Activated effector memory CD4-positive, alpha-beta T cell treated with Interleukin-2 at 50 U/mL for 16 hours (primary cell): ENCODE measurements around the gene CDCP2.
"Not testable (repeated sequence)": the region's sequence is repeated elsewhere in the genome, so short reads cannot be mapped to it uniquely, and the experiment has no call there.

Experiments
- DNase-seq: peaks from one replicate; pipeline ENCODE4 v3.0.0-alpha.2; 2020

Gene CDCP2

DNA sequence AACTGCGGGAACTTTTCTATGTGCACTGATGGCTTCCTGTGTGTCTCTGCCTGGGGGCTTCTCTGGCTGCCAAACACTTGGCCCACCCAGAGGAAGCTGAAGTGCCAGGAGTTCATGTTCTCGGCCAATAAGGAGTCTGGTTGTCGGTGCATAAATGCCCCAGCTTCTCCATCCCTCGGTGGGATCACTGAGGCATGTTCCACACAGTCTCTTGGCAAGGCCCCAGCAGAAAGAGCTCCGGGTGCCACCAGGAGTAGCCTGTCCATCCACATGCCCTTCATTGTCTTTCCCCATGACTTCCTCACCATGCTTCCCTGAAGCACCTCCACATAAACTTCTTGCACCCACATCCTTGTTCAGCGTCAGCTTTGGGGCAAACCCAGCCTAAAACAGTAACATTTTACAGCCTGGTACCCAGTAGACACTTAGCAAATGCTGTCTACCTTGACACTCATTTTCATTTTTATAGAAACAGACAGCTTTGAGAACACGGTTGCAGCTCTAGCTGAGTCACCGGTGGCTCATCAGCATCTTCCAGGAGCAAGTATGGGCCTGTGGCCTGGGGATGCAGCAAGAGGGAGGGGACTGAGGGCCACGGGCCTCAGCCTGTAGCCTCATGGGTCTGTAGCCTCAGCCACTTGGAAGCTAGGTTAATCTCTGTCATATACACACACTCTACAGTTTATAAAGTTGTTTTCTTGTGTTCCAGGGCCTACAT is 14.8 kb upstream of the CDCP2 start:
- no peak for DNase-seq

DNA sequence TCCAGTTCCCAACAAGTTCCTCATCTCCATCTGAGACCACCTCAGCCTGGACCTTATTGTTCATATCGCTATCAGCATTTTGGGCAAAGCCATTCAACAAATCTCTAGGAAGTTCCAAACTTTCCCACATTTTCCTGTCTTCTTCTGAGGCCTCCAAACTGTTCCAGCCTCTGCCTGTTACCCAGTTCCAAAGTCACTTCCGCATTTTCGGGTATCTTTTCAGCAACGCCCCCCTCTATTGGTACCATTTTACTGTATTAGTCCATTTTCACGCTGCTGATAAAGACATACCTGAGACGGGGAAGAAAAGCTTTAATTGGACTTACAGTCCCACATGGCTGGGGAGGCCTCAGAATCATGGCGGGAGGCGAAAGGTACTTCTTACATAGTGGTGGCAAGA is 13.6 kb upstream of the CDCP2 start:
- not testable (repeated sequence) for DNase-seq

GRCh38 chr1:54165146-54165545 is 12.3 kb upstream of the CDCP2 start:
- no peak for DNase-seq

- DNase-seq = no peak
Observed at GRCh38 chr1:54163573-54163972, 10.8 kb upstream of the CDCP2 start.

- DNase-seq = no peak
Observed at GRCh38 chr1:54163051-54163450, 10.3 kb upstream of the CDCP2 start.

DNA sequence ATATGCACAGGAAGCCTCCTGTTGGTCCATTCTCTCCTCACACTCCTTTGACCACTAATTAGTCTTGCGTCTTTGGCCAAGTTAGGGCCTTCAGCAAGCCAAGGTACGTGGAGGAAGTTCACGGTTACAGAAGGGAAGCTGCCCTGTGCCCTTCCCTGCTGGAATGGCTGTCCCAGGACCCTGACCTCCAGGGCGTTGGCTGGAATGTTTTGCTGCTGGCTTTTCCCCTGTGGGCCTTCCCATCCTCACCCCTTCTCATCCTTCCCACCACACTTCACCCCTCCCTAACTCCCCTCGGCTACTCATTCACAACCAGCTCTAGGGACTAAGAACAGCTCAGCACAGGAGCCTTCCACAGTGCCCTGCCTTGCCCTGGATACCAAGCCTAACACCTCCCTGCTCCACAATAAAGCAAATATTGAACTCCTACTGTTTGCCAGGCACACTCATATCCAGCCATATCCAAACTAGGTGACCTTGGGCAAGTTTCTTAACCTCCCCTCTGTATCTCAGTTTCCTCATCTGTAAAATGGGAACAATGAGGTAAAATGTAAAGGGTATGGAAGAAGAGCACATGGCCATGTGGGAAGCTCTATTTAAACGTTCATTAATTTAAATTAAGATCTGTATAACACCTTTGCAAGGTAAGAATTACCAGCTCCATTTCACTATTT is 8.8 kb upstream of the CDCP2 start:
- no peak for DNase-seq

- no peak for DNase-seq
Observed at GRCh38 chr1:54160351-54160750, 7.6 kb upstream of the CDCP2 start.

GRCh38 chr1:54159733-54160316 is 7.0 kb upstream of the CDCP2 start:
- DNase-seq = no peak

GRCh38 chr1:54158071-54158470 is 5.3 kb upstream of the CDCP2 start:
- DNase-seq = no peak

GRCh38 chr1:54157401-54157800 is 4.6 kb upstream of the CDCP2 start:
- DNase-seq = no peak

DNA sequence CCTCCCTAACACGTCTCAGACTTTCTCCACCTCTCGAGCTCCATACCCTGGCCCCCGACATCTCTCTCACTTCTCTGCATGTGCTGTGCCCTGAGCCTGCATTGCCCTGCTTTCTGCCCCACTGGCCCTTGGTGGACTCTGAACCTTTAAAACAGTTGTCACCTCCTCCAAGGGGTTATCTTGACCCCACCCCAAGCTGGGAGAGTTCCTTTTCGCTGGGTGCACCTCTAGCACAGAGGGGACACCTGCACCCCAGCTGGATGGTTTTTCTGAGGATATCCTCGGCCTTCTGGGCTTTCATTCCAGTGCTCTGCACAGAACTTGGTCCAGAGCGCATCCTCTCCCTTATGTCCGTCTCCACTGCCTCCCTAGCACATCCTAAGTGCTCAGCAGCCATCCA is 4.2 kb upstream of the CDCP2 start:
- no peak for DNase-seq

DNA sequence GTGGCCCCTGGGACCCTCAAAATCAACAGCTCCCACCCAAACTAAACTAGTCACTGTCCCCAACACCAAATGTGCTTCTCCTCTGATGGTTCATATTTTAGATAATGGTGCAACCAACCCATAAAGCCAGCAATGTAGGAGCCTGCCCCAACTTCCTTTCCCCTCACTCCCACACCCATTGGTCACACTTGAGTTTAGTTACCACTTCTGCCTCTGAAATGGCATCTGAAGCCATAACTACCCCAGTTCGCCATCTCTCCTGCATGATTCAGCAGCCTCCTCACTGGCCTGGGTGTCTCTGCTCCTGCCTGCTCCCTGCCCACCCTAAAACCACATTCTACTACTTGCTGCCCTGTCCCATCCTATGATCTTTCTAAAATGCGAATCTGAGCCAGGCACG is 3.4 kb upstream of the CDCP2 start:
- no peak for DNase-seq

DNA sequence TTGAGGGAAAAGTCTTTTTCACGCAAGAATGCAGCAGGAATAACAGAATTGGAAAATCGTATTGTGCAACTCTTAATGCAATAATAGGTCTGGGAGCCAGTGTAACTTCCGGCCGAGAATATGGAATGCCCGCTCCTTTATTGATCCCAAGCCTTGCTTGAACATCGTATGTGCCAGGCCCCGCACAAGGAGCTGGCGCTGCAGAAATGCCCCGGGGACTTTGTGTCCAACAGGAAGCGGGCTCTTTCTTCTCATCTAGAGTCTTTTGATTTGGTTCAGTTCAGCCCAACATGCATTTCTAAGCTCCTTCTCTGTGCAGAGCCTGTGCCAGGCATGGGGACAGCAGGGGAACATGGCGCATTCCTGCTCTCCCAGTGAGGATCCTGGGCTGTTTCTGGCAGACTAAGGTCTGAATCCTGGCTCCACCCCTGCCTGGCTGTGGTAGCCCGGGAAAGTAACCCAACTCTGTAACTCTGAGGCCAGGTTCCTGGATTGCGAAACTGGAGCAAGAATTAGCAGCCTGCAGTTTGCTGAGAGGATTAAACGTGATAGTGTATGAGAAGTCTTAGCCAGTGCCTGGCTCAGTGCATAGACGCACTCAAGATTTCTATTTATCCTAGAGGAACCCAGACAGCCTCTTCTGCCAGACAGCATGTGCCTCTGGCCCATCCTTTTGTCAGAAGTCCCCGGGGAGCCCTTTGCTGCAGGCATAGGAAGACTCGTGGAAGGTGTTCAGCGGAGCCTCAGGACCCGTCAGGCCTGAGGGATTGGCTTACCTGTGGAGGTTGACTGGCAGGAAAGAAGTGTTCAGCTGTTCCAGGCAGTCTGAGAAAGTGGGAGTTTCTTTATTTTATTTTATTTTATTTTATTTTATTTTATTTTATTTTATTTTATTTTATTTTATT is 987 bp upstream of the CDCP2 start:
- no peak for DNase-seq

GRCh38 chr1:54151013-54151412 is 1.8 kb downstream of the CDCP2 start:
- no peak for DNase-seq

DNA sequence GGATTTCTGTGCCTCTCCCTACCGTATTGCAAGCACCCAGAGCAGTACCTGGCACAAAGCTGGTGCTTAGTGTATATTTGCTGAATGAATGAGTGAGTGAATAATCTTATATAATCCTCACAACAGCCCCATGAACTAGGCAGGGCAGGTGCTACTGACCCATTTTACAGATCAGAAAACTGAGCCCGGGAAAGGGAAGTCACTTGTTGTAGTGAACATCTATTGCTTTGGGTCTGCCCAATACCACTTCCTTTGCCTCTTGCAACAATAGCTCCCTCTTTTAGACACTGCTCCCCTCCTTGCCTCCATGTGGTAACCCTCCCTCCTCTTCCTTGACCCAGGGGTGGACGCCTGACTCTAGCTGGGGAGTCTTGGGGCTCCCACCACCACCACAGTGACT is 3.1 kb downstream of the CDCP2 start:
- no peak for DNase-seq

DNA sequence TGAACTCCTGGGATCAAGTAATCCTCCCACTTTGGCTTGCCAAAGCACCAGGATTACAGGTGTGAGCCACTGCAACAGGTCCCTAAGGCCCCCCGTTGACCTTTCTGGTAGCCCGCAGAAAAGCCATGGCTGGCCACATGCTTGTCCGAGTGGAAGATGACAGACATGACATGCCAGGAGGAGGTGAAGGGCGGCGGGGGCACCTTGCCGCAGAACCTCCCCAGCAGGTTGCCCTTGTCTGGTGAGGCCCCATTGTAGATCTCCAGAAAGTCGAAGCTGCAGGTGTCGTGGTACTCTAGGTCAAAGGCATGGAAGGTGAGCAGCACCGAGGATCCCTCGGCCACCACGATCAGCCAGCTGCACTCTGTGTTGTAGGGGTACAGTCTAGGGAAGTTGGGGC is 8.4 kb downstream of the CDCP2 start:
- DNase-seq = no peak

DNA sequence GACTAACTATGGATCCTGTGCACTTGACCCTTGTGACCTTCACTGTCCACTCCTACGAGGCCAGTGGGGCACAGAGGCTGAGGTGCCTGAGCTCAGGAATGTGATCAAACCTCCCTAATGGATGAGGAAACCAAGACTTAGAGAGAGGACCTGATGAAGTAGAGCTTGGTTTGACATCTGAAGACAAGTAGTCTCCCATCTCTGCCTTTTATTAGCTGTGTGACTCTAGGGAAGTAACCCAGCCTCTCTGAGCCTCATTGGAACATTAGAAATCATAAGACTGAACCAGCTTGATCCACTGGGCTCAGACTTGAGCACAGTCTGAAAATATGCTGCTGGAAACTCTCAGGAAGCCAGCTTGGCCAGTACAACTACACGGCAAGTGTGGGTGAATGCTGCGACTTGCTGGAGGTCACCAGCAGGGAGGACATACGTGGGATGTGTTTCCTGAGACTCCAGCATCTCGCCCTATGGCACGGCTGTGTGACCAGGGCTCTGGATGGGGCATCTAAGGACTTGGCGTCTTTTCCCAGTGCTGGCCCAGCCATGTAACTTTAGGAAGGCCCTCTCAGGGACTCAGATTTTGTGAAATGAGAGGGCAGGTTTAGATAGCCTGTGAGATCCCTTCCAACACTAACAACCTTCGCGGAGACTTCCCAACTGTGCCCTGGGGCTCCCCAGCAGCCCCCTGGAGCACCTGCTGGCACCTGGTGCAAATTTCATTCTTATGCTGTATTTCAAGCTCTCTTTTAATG is 10.5 kb downstream of the CDCP2 start:
- no peak for DNase-seq

DNA sequence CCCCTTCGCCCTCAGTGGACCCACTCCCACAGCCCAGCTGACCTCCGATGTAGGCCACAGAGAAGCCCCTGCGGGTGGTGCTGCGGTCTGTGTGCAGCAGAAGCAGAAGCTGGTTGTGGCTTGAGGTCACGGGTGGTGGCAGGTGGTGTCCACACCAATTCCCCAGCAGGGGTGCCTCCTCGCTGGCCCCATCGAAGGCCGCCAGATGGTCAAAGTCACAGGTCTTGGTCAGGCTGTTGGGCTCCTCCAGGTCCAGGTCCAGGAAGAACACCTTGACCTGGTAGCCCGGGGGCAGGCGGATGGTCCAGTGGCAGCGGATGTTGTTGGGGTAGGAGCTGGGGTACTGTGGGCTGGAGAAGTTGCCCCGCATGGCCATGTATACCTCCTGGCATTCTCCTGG is 13.1 kb downstream of the CDCP2 start:
- no peak for DNase-seq

- no peak for DNase-seq
Observed at GRCh38 chr1:54138994-54139393, 13.8 kb downstream of the CDCP2 start.

- no peak for DNase-seq
Observed at GRCh38 chr1:54137534-54138061, 15.2 kb downstream of the CDCP2 start.

GRCh38 chr1:54136963-54137533 is 15.8 kb downstream of the CDCP2 start:
- DNase-seq = no peak
